Inflammatory macrophage treated with lipopolysaccharide for 4 hours (primary cell): ENCODE measurements around the gene CCR8.
"Not testable (repeated sequence)": the region's sequence is repeated elsewhere in the genome, so short reads cannot be mapped to it uniquely, and the experiment has no call there.

Experiments
- DNase-seq: peaks from one replicate; pipeline ENCODE4 v3.0.0-alpha.2; 2020

The CCR8 gene

GRCh38 chr3:39351134-39351533 lies 21.6 kb downstream of the CCR8 start:
- not testable (repeated sequence) for DNase-seq

GRCh38 chr3:39353168-39353927 lies 23.8 kb downstream of the CCR8 start:
- DNase-seq: not testable (repeated sequence)

GRCh38 chr3:39358333-39358732 lies 28.8 kb downstream of the CCR8 start:
- DNase-seq: no peak

- DNase-seq: no peak
Measured at GRCh38 chr3:39361252-39361927, 31.9 kb downstream of the CCR8 start.

GRCh38 chr3:39362192-39362591 lies 32.7 kb downstream of the CCR8 start:
- DNase-seq: no peak

GRCh38 chr3:39362812-39363211 lies 33.3 kb downstream of the CCR8 start:
- no peak for DNase-seq

- DNase-seq: not testable (repeated sequence)
Measured at GRCh38 chr3:39370450-39370849, 40.9 kb downstream of the CCR8 start.

- DNase-seq: no peak
Measured at GRCh38 chr3:39372833-39373232, 43.3 kb downstream of the CCR8 start.

GRCh38 chr3:39376959-39377634 lies 47.6 kb downstream of the CCR8 start:
- no peak for DNase-seq

GRCh38 chr3:39378088-39378487 lies 48.6 kb downstream of the CCR8 start:
- peak; percentile 14 for DNase-seq

GRCh38 chr3:39378957-39379777 lies 49.7 kb downstream of the CCR8 start:
- no peak for DNase-seq

GRCh38 chr3:39379778-39380155 lies 50.3 kb downstream of the CCR8 start:
- DNase-seq: no peak

GRCh38 chr3:39381432-39381831 lies 51.9 kb downstream of the CCR8 start:
- DNase-seq: no peak
